ENCODE data around the gene DPYSL5.
"Not testable (repeated sequence)": the region's sequence is repeated elsewhere in the genome, so short reads cannot be mapped to it uniquely, and the experiment has no call there.

The DPYSL5 gene

GRCh38 chr2:26809211-26809610, 38.7 kb upstream of the DPYSL5 start:
- DNase-seq: no peak
- Mint-ChIP-seq H3K27me3 (ENCODE audit: low read depth, poor library complexity) (peaks cover 12% of the 10 kb centered on the region), H3K4me1 (peaks cover 44% of the 10 kb centered on the region), H3K27ac (no peak overlapping the region), H3K4me3 (no peak overlapping the region), H3K9me3 (no peaks in the 10 kb centered on the region), H3K36me3 (ENCODE audit: low read depth) (no peaks in the 10 kb centered on the region)
- no peak for TF ChIP-seq CTCF (IDR thresholded peaks at IDR 0.05)

- Mint-ChIP-seq H3K4me1 (peaks cover 45% of the 10 kb centered on the region), H3K36me3 (ENCODE audit: low read depth) (no peaks in the 10 kb centered on the region), H3K27ac (peak overlapping the region; percentile 1), H3K9me3 (peaks cover 2% of the 10 kb centered on the region), H3K4me3 (no peak overlapping the region), H3K27me3 (ENCODE audit: low read depth, poor library complexity) (peaks cover 12% of the 10 kb centered on the region)
- DNase-seq: no peak
- no peak for TF ChIP-seq CTCF (IDR thresholded peaks at IDR 0.05)
Measured at GRCh38 chr2:26809876-26810577, 37.9 kb upstream of the DPYSL5 start.

- H3K4me3 Mint-ChIP-seq: no peak overlapping the region
- H3K27me3 Mint-ChIP-seq (ENCODE audit: low read depth, poor library complexity): peaks cover 15% of the 10 kb centered on the region
- TF ChIP-seq CTCF (IDR thresholded peaks at IDR 0.05): no peak
- DNase-seq: no peak
- peaks cover 57% of the 10 kb centered on the region for H3K4me1 Mint-ChIP-seq
- no peaks in the 10 kb centered on the region for H3K36me3 Mint-ChIP-seq (ENCODE audit: low read depth)
- H3K9me3 Mint-ChIP-seq: peaks cover 6% of the 10 kb centered on the region
- H3K27ac Mint-ChIP-seq: no peak overlapping the region
Measured at GRCh38 chr2:26811261-26811660, 36.7 kb upstream of the DPYSL5 start.

- Mint-ChIP-seq H3K4me3 (no peak overlapping the region), H3K36me3 (ENCODE audit: low read depth) (no peaks in the 10 kb centered on the region)
- DNase-seq: no peak
Measured at GRCh38 chr2:26811791-26812694, 35.9 kb upstream of the DPYSL5 start.

GRCh38 chr2:26812731-26813130, 35.2 kb upstream of the DPYSL5 start:
- peaks cover 54% of the 10 kb centered on the region for H3K4me1 Mint-ChIP-seq
- H3K4me3 Mint-ChIP-seq: no peak overlapping the region
- no peak for DNase-seq
- TF ChIP-seq CTCF (IDR thresholded peaks at IDR 0.05): no peak
- H3K27ac Mint-ChIP-seq: no peak overlapping the region
- H3K27me3 Mint-ChIP-seq (ENCODE audit: low read depth, poor library complexity): peaks cover 15% of the 10 kb centered on the region
- peaks cover 6% of the 10 kb centered on the region for H3K9me3 Mint-ChIP-seq
- no peaks in the 10 kb centered on the region for H3K36me3 Mint-ChIP-seq (ENCODE audit: low read depth)

More at GRCh38 chr2:26811791-26812694, 35.9 kb upstream of the DPYSL5 start:
- no peak overlapping the region for H3K27ac Mint-ChIP-seq
- peaks cover 15% of the 10 kb centered on the region for H3K27me3 Mint-ChIP-seq (ENCODE audit: low read depth, poor library complexity)
- TF ChIP-seq CTCF (IDR thresholded peaks at IDR 0.05): no peak
- peaks cover 6% of the 10 kb centered on the region for H3K9me3 Mint-ChIP-seq
- peaks cover 60% of the 10 kb centered on the region for H3K4me1 Mint-ChIP-seq

GRCh38 chr2:26814072-26814765, 33.7 kb upstream of the DPYSL5 start:
- H3K27me3 Mint-ChIP-seq (ENCODE audit: low read depth, poor library complexity): peaks cover 25% of the 10 kb centered on the region

More at GRCh38 chr2:26814072-26814765, 33.7 kb upstream of the DPYSL5 start:
- not testable (repeated sequence) for H3K9me3 Mint-ChIP-seq; H3K4me3 Mint-ChIP-seq; H3K36me3 Mint-ChIP-seq (ENCODE audit: low read depth); DNase-seq; H3K27ac Mint-ChIP-seq
- H3K4me1 Mint-ChIP-seq: peaks cover 47% of the 10 kb centered on the region
